K562 (cell line): ENCODE results near the gene FAM24A. TPM values are rescaled to one million over a fixed set of nuclear protein-coding genes. Genes with fewer than 3 reads are reported as not detected.

Experiments
- CCAR2 ChIP-seq: fragments of 200-400 bp; formaldehyde crosslinking; IDR thresholded peaks from 2 replicates; pipeline ENCODE4 v1.6.1; 2017; ENCODE audit warnings: mild to moderate bottlenecking, low read depth, low read length
- KAT8 ChIP-seq: fragments of 450-650 bp; IDR thresholded peaks from 2 replicates; pipeline ENCODE4 v1.6.1; 2016; ENCODE audit warnings: low read depth, mild to moderate bottlenecking
- KDM5B ChIP-seq: fragments of 200-600 bp; sonication (generic); IDR thresholded peaks from 2 replicates; pipeline ENCODE4 v1.6.1; 2012; ENCODE audit warnings: low read depth, mild to moderate bottlenecking, moderate library complexity, low read length, control low read depth, inconsistent platforms; ENCODE audit not compliant: insufficient replicate concordance
- PRDM10 ChIP-seq: fragments of 450-650 bp; IDR thresholded peaks from 2 replicates; pipeline ENCODE4 v1.6.1; 2018; ENCODE audit not compliant: partially characterized antibody
- PTBP1 ChIP-seq: fragments of 200-400 bp; formaldehyde crosslinking; IDR thresholded peaks from 2 replicates; pipeline ENCODE4 v1.6.1; 2017; ENCODE audit warnings: low read depth, low read length
- SIN3A ChIP-seq, 2 experiments: fragments of 150-350 bp in 1 of 2; IDR thresholded peaks; 2 replicates each; pipeline ENCODE4 v1.6.1; 2011 to 2016; ENCODE audit warnings: borderline replicate concordance in 2 of 2, low read depth in 2 of 2, low read length in 2 of 2, mild to moderate bottlenecking in 2 of 2, moderate library complexity in 2 of 2; ENCODE audit not compliant: control insufficient read depth in 1 of 2
- SIRT6 ChIP-seq: IDR thresholded peaks from one replicate; pipeline ENCODE4 v1.6.1; 2012; ENCODE audit warnings: low read depth, mild to moderate bottlenecking, control low read depth, inconsistent platforms, low read length, moderate library complexity
- SP1 ChIP-seq: sonication (generic); formaldehyde crosslinking; IDR thresholded peaks from 2 replicates; pipeline ENCODE4 v1.8.1; 2022; ENCODE audit warnings: mild to moderate bottlenecking, missing genetic modification reagents
- TAF15 ChIP-seq: fragments of 200-400 bp; formaldehyde crosslinking; IDR thresholded peaks from 2 replicates; pipeline ENCODE4 v1.6.1; 2017; ENCODE audit warnings: mild to moderate bottlenecking, low read depth, low read length, moderate library complexity
- TARDBP ChIP-seq: fragments of 450-650 bp; IDR thresholded peaks from 2 replicates; pipeline ENCODE4 v1.6.1; 2016
- TGIF2 ChIP-seq: sonication (generic); formaldehyde crosslinking; IDR thresholded peaks from 2 replicates; pipeline ENCODE4 v1.8.1; 2022; ENCODE audit warnings: mild to moderate bottlenecking, missing genetic modification reagents, moderate library complexity
- THRAP3 ChIP-seq: fragments of 450-650 bp; IDR thresholded peaks from 2 replicates; pipeline ENCODE4 v1.6.1; 2016; ENCODE audit warnings: mild to moderate bottlenecking, inconsistent platforms, borderline replicate concordance
- ZBTB2 ChIP-seq: fragments of 450-650 bp; IDR thresholded peaks from 2 replicates; pipeline ENCODE4 v1.6.1; 2016; ENCODE audit warnings: antibody characterized with exemption
- ZBTB8A ChIP-seq: fragments of 450-650 bp; IDR thresholded peaks from 2 replicates; pipeline ENCODE4 v1.6.1; 2018; ENCODE audit warnings: mild to moderate bottlenecking, moderate library complexity; ENCODE audit not compliant: partially characterized antibody
- ZNF232 ChIP-seq: sonication (generic); formaldehyde crosslinking; IDR thresholded peaks from 2 replicates; pipeline ENCODE4 v1.8.0; 2022; ENCODE audit warnings: mild to moderate bottlenecking, missing genetic modification reagents
- ZNF512 ChIP-seq: IDR thresholded peaks from 2 replicates; pipeline ENCODE4 v1.6.1; 2016; ENCODE audit warnings: missing genetic modification characterization, missing compliant biosample characterization
- ZNF79 ChIP-seq: fragments of 250-450 bp; sonication (Bioruptor Pico); IDR thresholded peaks from 2 replicates; pipeline ENCODE4 v1.4.0; 2020; ENCODE audit warnings: low read depth, mild to moderate bottlenecking, moderate library complexity
- polyA plus RNA-seq, 8 experiments: library from polyadenylated mRNA; depleted of rRNA in 4 of 8; stranded (reverse) in 5 of 8; unstranded in 3 of 8; fragments of >200 nt; fragmentation: Nextera tagmentation in 2 of 8; fragmentation: Illumina TruSeq in 1 of 8; extraction: Ambion mirVana in 2 of 8; extraction: Trizol in 1 of 8; gene quantifications; 2 replicates each; pipeline versions ENCODE4 v1.2.1 to v1.2.3, GENCODE V29; 2011 to 2014; ENCODE audit warnings: inconsistent platforms in 1 of 8, missing spikeins in 1 of 8
- total RNA-seq, 7 experiments: library from RNA; depleted of rRNA in 6 of 7; stranded (reverse); fragments of >200 nt in 6 of 7; fragmentation: Illumina TruSeq in 2 of 7; extraction: Trizol in 2 of 7; gene quantifications; 2 replicates each; pipeline versions ENCODE4 v1.2.1 to v1.2.3, GENCODE V29; 2011 to 2021; ENCODE audit warnings: low replicate concordance in 1 of 7

Gene FAM24A
- total and polyA plus RNA-seq, 9 of the 15 experiments (the other 6 are each of a cell fraction or from before 2014, with no cell fraction given), result not detected

- no peak for TF ChIP-seq ZBTB8A
- TF ChIP-seq ZBTB2, result peak; percentile 100
- no peak; the same call in 1 of the 2 replicates for TF ChIP-seq ZNF79
- TF ChIP-seq SP1, result no peak
- no peak for TF ChIP-seq THRAP3
- no peak for TF ChIP-seq CCAR2
- no peak for TF ChIP-seq TAF15
- 0 out of 2 replicates have a peak, but pooled peaks have one; percentile 24 for TF ChIP-seq ZNF232 (CRISPR knock-in tag)
- peak; percentile 35 to 43; a peak in 2 of 4 replicates for TF ChIP-seq SIN3A (IDR thresholded peaks at IDR 0.05; ENCODE audit: borderline replicate concordance in 2 of 2, control insufficient read depth in 1 of 2, low read depth in 2 of 2, low read length in 2 of 2)
- TF ChIP-seq KDM5B, result peak; percentile 39
- no peak for TF ChIP-seq ZNF512
- no peak for TF ChIP-seq PTBP1
- TF ChIP-seq TGIF2 (CRISPR knock-in tag), result no peak
- no peak for TF ChIP-seq PRDM10
- TF ChIP-seq TARDBP, result no peak
- TF ChIP-seq KAT8, result no peak
- no peak for TF ChIP-seq SIRT6
Observed at GRCh38 chr10:122953902-122954730, 43.7 kb downstream of the FAM24A start, which contains the start of gene C10orf88 (continued).
